LNCaP clone FGC (cell line): ENCODE results near the gene BEAN1.
"Not testable (repeated sequence)": the region's sequence is repeated elsewhere in the genome, so short reads cannot be mapped to it uniquely, and the experiment has no call there.

Experiments
- DNase-seq: peaks from one replicate; pipeline ENCODE4 v3.0.0-alpha.2; 2011; ENCODE audit warnings: low read depth
- H3K4me3 ChIP-seq: 2 replicates; pipeline ENCODE4 v1.5.1; 2011; ENCODE audit warnings: mild to moderate bottlenecking, low read depth, low read length, control low read depth
- TF ChIP-seq, protein P1 (sequence below): IDR thresholded peaks from 2 replicates; pipeline ENCODE4 v1.5.1; 2012; ENCODE audit warnings: mild to moderate bottlenecking; ENCODE audit not compliant: control insufficient read depth, insufficient read depth; ENCODE audit errors: extremely low read depth

The BEAN1 gene

DNA sequence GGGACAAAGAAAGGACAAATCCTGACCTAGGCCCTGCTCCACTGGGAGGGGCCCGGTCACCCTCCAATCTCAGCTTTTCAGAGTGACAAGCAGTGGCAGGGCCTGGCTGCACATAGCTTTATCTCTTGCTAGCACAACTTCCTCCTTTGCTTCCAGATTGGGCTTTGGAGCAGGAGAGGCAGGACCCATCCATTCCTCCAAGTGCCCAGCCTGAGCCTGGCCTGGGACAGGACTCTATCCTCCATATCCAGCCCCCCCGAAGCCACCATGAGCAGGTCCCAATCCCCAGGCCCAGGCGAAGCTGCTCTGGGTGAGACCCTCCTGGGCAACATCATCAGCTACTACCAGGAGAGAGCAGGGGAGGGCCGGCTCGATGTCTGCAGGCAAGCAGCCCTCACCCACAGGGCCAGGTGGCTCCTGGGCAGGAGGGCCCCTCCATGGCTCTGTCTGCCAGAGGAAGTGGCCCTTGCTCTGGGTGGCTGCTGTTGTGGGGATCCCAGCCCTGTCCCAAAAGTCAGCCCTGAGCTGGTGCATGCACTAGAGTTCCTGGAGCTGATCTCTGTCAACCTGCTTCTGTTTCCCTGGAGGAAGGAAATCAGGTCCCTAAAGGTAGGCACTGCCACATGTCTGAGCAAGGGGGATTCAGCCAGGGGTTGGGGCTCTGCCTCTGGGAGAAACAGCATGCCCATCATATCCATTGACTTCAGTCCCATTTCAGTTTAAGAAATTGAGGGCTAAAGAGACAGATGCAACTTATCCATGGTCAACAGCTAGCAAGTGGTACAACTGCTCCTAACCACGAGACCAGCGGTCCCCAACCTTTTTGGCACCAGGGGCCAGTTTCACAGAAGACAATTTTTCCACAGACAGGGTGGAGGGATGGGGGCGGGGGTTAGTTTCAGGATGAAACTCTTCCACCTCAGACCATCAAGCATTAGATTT is 64.0 kb downstream of the BEAN1 start:
- H3K4me3 ChIP-seq, result no peak overlapping the region
- no peak for DNase-seq
- TF ChIP-seq, protein P1, sequence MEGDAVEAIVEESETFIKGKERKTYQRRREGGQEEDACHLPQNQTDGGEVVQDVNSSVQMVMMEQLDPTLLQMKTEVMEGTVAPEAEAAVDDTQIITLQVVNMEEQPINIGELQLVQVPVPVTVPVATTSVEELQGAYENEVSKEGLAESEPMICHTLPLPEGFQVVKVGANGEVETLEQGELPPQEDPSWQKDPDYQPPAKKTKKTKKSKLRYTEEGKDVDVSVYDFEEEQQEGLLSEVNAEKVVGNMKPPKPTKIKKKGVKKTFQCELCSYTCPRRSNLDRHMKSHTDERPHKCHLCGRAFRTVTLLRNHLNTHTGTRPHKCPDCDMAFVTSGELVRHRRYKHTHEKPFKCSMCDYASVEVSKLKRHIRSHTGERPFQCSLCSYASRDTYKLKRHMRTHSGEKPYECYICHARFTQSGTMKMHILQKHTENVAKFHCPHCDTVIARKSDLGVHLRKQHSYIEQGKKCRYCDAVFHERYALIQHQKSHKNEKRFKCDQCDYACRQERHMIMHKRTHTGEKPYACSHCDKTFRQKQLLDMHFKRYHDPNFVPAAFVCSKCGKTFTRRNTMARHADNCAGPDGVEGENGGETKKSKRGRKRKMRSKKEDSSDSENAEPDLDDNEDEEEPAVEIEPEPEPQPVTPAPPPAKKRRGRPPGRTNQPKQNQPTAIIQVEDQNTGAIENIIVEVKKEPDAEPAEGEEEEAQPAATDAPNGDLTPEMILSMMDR, result no peak

DNA sequence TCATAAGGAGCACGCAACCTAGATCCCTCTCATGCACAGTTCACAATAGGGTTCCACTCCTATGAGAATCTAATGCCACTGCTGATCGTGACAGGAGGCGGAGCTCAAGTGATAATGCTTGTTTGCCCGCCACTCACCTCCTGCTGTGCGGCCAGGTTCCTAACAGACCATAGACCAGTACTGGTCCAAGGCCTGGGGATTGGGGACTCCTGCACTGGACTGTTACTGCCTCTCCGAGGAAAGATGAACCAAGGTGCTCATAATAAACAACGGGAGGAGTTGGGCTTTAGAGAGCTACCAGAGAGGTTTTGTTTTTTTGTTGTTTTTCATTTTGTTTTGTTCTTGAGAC is 64.6 kb downstream of the BEAN1 start:
- DNase-seq, result no peak
- no peak overlapping the region for H3K4me3 ChIP-seq
- TF ChIP-seq, protein P1, result no peak

DNA sequence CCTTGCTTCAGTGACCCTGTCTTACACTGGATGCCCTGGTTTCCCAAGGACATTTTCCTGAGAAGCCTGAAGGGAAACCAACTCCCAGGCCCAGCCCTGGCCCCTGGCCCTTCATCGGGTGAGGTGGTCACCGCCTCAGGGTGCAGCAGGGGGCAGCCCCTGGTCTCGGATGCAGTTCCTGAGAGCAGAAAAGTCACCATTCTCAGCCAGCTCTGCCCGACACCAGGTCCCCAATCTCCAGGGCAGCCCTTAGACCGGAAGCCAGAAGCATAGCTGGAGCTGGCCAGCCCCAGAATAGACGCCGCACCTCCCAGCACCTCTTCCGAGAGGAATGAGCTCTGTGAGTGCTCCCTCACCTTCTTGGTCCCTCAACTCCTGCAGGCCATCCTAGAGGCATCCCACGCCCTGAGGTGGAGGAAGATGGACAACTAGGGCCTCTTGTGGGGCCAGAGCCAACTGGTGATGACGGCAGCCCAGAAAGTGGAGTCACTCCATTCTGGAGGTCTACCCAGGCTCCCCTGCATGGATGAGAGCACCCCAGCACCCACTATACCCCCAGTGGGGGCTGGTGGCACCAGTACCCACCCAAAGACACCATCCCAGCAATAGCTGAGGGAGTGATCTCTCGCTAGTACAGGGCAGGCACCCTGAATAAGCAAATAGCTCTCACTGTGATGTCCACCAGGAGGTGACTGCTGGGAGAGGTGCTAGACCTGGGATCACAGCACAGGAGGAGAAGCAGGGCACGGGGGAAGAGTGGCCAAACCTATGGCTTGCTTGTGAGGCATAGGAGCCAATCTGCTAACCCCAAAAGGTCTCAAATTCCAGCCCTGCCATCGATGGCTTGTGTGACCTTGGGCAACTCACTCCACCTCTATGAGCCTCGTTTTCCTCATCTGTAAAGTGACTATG is 66.7 kb downstream of the BEAN1 start:
- DNase-seq, result no peak
- no peak overlapping the region for H3K4me3 ChIP-seq
- TF ChIP-seq, protein P1, result no peak

DNA sequence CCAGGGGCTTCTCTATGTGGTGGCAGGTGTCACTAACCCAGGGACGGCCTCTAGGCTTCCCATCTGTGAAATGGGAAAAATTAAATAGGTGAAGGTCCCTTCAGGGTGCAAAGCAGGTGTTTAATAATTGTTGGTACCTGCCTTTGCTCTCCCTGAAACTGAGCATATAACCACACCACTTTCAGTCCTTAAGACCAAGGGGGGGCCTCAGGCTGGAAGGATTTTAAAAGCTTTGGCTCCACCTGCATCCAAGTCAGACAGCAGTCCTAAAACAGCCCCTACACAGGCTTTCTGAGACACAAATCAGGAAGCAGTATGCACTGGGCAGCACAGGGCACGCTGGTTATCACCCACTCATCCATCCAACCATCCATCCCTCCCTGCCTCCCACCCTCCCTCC is 67.8 kb downstream of the BEAN1 start:
- TF ChIP-seq, protein P1, result no peak
- DNase-seq, result no peak
- no peak overlapping the region for H3K4me3 ChIP-seq

DNA sequence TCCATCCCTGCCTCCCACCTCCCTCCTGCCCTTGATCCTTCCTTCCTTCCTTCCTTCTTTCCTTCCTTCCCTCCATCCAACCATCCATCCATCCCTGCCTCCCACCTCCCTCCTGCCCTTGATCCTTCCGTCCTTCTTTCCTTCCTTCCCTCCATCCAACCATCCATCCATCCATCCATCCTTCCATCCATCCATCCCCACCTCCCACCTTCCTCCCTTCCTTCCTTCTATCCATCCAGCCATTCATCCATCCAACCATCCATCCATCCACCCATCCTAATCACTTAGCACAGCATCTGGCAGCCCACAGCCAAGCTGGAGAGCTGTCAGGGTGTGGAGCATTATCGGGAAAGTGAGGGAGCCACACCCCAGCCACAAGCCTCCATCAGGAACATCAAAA is 68.3 kb downstream of the BEAN1 start:
- no peak for DNase-seq
- no peak overlapping the region for H3K4me3 ChIP-seq
- TF ChIP-seq, protein P1, result no peak

DNA sequence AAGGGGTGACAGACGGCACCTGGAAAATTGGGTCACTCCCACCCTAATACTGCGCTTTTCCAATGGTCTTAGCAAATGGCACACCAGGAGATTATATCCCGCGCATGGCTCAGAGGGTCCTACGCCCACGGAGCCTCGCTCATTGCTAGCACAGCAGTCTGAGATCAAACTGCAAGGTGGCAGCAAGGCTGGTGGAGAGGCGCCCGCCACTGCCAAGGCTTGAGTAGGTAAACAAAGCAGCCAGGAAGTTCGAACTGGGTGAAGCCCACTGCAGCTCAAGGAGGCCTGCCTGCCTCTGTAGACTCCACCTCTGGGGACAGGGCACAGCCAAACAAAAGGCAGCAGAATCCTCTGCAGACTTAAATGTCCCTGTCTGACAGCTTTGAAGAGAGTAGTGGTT is 69.1 kb downstream of the BEAN1 start:
- DNase-seq, H3K4me3 ChIP-seq: not testable (repeated sequence)

DNA sequence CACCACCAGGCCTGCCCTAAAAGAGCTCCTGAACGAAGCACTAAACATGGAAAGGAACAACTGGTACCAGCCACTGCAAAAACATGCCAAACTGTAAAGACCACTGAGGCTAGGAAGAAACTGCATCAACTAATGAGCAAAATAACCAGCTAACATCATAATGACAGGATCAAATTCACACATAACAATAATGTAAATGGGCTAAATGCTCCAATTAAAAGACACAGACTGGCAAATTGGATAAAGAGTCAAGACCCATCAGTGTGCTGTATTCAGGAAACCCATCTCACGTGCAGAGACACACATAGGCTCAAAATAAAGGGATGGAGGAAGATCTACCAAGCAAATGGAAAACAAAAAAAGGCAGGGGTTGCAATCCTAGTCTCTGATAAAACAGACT is 70.8 kb downstream of the BEAN1 start:
- not testable (repeated sequence) for DNase-seq, H3K4me3 ChIP-seq

DNA sequence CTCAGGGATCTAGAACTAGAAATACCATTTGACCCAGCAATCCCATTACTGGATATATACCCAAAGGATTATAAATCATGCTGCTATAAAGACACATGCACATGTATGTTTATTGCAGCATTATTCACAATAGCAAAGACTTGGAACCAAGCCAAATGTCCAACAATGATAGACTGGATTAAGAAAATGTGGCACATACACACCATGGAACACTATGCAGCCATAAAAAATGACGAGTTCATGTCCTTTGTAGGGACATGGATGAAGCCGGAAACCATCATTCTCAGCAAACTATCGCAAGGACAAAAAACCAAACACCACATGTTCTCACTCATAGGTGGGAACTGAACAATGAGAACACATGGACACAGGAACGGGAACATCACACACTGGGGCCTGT is 74.5 kb downstream of the BEAN1 start:
- not testable (repeated sequence) for DNase-seq, H3K4me3 ChIP-seq
